Tibial nerve (tissue), 4 donors: ENCODE results near the gene DGKH.
"Not testable (repeated sequence)": the region's sequence is repeated elsewhere in the genome, so short reads cannot be mapped to it uniquely, and the experiment has no call there.

Experiments used
- CTCF ChIP-seq, 5 experiments: fragments of 200-600 bp in 3 of 5; fragments of 450-650 bp in 2 of 5; sonication (generic) in 3 of 5; IDR thresholded peaks; one replicate each; pipeline ENCODE4 v1.5.1; 2016 to 2019; ENCODE audit warnings: antibody characterized with exemption in 5 of 5, mild to moderate bottlenecking in 3 of 5, moderate library complexity in 2 of 5
- EP300 ChIP-seq, 2 donors: sonication (generic); formaldehyde crosslinking; IDR thresholded peaks; one replicate each; pipeline ENCODE4 v1.6.1; 2017; ENCODE audit warnings: antibody characterized with exemption in 2 of 2, mild to moderate bottlenecking in 1 of 2
- POLR2A ChIP-seq, 2 donors: fragments of 450-650 bp; IDR thresholded peaks; one replicate each; pipeline ENCODE4 v1.6.1; 2017; ENCODE audit warnings: antibody characterized with exemption in 2 of 2, mild to moderate bottlenecking in 2 of 2, moderate library complexity in 2 of 2

DNA sequence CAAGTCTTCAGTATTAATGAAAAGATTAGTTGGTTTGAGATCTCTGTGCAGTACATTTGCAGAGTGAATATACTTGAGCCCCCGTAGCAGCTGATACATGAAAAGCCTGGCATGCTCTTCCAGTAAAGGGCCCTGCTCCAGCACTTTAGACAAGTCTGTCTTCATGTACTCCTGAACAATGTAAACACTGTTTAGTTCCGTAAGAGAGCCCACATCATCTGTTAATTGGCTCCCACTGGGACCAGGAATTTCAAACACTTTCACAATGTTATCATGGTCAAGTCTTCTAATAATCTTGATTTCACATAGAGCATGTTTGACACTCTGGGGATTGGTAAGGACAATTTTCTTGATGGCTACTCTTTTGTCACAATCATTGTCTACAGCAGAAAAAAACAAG lies 22.2 kb downstream of the DGKH start:
- TF ChIP-seq CTCF, POLR2A, EP300 (IDR thresholded peaks at IDR 0.05): not testable (repeated sequence)
